Gastrocnemius medialis (tissue), 4 donors: ENCODE results near the gene CRACDL. TPM values are rescaled to one million over a fixed set of nuclear protein-coding genes. Genes with fewer than 3 reads are reported as not detected.
A peak's percentile ranks its signal among the peaks of the same experiment; 100 is the strongest.

ENCODE experiments used
- ATAC-seq, 2 donors: fragments of 150-250 bp; one replicate each; pipeline ENCODE4 v1.9.1; 2016
- DNase-seq, 2 donors: peaks; one replicate each; pipeline ENCODE4 v3.0.0-alpha.2; 2019
- H3K27ac ChIP-seq, 4 donors: fragments of 200-600 bp; sonication (generic); 1 replicate in 1 of 4; 2 replicates in 3 of 4; pipeline ENCODE4 v1.5.1; 2016 to 2018; ENCODE audit warnings: mild to moderate bottlenecking in 2 of 4, moderate library complexity in 1 of 4
- H3K27me3 ChIP-seq, 3 donors: fragments of 200-600 bp; sonication (generic) in 2 of 3; 1 replicate in 1 of 3; 2 replicates in 2 of 3; pipeline versions ENCODE4 v1.5.1 to v1.6.0; 2016 to 2019; ENCODE audit warnings: mild to moderate bottlenecking in 1 of 3, moderate library complexity in 1 of 3
- H3K36me3 ChIP-seq, 2 donors: fragments of 200-600 bp; sonication (generic) in 1 of 2; one replicate each; pipeline ENCODE4 v1.5.1; 2017 to 2018
- H3K4me1 ChIP-seq, 2 donors: fragments of 200-600 bp; sonication (generic) in 1 of 2; one replicate each; pipeline ENCODE4 v1.5.1; 2016 to 2017; ENCODE audit warnings: mild to moderate bottlenecking in 2 of 2
- H3K4me3 ChIP-seq, 4 donors: fragments of 200-600 bp; sonication (generic) in 3 of 4; 1 replicate in 1 of 4; 2 replicates in 3 of 4; pipeline ENCODE4 v1.5.1; 2016 to 2019; ENCODE audit warnings: mild to moderate bottlenecking in 2 of 4
- H3K9me3 ChIP-seq, 3 donors: fragments of 200-600 bp; sonication (generic) in 2 of 3; 1 replicate in 1 of 3; 2 replicates in 2 of 3; pipeline ENCODE4 v1.5.1; 2016 to 2019
- POLR2A ChIP-seq, 2 donors: fragments of 450-650 bp; IDR thresholded peaks; one replicate each; pipeline ENCODE4 v1.6.1; 2017; ENCODE audit warnings: antibody characterized with exemption in 2 of 2, mild to moderate bottlenecking in 2 of 2, moderate library complexity in 2 of 2
- in situ Hi-C, 4 donors: fragments of 200-750 bp; cut with MboI; loops; one replicate each; pipeline versions ENCODE4 v1.15.0 to v1.8.0; 2017; ENCODE audit warnings: low sequenced_read_pairs in 4 of 4
- intact Hi-C: fragments of 100-400 bp; cut with DNase I; formaldehyde crosslinking; loops from one replicate; pipeline ENCODE4 v1.15.1; 2023; ENCODE audit warnings: low total_unique reads
- total RNA-seq, 4 donors: library from RNA; depleted of rRNA; stranded (reverse); fragments of >200 nt; gene quantifications; one replicate each; pipeline versions ENCODE4 v1.1.0 to v1.2.3, GENCODE V29; 2016
- TF ChIP-seq, protein P1 (sequence below), 5 experiments: fragments of 450-650 bp in 3 of 5; fragments of 200-600 bp in 2 of 5; sonication (generic) in 2 of 5; IDR thresholded peaks in 4 of 5; conservative IDR thresholded peaks in 1 of 5; 1 replicate in 4 of 5; 2 replicates in 1 of 5; pipeline ENCODE4 v1.5.1; 2016 to 2019; ENCODE audit warnings: antibody characterized with exemption in 5 of 5, mild to moderate bottlenecking in 3 of 5, moderate library complexity in 3 of 5

The CRACDL gene
- total RNA-seq, 4 donors from 2014 or later: 0.71 to 18.2 (median 2.9) TPM

GRCh38 chr2:98825020-98825350, 111.0 kb downstream of the CRACDL start:
- no peak for ATAC-seq
- H3K4me1 ChIP-seq: peaks cover 0 to 21% of the 10 kb centered on the region in 2 donors
- no peaks in the 10 kb centered on the region for H3K9me3 ChIP-seq
- H3K36me3 ChIP-seq: no peaks in the 10 kb centered on the region
- intact Hi-C loops: no loop called here
- H3K27me3 ChIP-seq: peaks cover 9 to 27% (median 23%) of the 10 kb centered on the region in 3 donors
- in situ Hi-C loops: loop anchor here in 2 of 4 donors (25.0 kb wide), 1 partner anchor 413 kb away; no protein-coding TSS in a partner anchor
- TF ChIP-seq POLR2A (IDR thresholded peaks at IDR 0.05): no peak
- TF ChIP-seq, protein P1, sequence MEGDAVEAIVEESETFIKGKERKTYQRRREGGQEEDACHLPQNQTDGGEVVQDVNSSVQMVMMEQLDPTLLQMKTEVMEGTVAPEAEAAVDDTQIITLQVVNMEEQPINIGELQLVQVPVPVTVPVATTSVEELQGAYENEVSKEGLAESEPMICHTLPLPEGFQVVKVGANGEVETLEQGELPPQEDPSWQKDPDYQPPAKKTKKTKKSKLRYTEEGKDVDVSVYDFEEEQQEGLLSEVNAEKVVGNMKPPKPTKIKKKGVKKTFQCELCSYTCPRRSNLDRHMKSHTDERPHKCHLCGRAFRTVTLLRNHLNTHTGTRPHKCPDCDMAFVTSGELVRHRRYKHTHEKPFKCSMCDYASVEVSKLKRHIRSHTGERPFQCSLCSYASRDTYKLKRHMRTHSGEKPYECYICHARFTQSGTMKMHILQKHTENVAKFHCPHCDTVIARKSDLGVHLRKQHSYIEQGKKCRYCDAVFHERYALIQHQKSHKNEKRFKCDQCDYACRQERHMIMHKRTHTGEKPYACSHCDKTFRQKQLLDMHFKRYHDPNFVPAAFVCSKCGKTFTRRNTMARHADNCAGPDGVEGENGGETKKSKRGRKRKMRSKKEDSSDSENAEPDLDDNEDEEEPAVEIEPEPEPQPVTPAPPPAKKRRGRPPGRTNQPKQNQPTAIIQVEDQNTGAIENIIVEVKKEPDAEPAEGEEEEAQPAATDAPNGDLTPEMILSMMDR (IDR thresholded peaks at IDR 0.05 in 4 of 5, conservative IDR thresholded peaks at IDR 0.05 in 1 of 5): no peak
- H3K4me3 ChIP-seq: no peak overlapping the region
- no peak for DNase-seq
- peak overlapping the region; percentile 32 to 80 (median 76) for H3K27ac ChIP-seq

- Histone ChIP-seq H3K27ac (peak overlapping the region; percentile 73 to 80 (median 76)), H3K9me3 (no peaks in the 10 kb centered on the region), H3K36me3 (no peaks in the 10 kb centered on the region), H3K4me1 (peaks cover 0 to 21% of the 10 kb centered on the region in 2 donors), H3K4me3 (no peak overlapping the region), H3K27me3 (peaks cover 9 to 27% (median 23%) of the 10 kb centered on the region in 3 donors)
- intact Hi-C loops: no loop called here
- DNase-seq (no peak), ATAC-seq (peak; percentile 29 to 32)
- in situ Hi-C loops: loop anchor here in 2 of 4 donors (25.0 kb wide), 1 partner anchor 412 kb away; no protein-coding TSS in a partner anchor
- TF ChIP-seq POLR2A (IDR thresholded peaks at IDR 0.05): no peak
- TF ChIP-seq, protein P1 (IDR thresholded peaks at IDR 0.05 in 4 of 5, conservative IDR thresholded peaks at IDR 0.05 in 1 of 5): no peak
Measured at GRCh38 chr2:98824256-98825019, 111.6 kb downstream of the CRACDL start.

DNA sequence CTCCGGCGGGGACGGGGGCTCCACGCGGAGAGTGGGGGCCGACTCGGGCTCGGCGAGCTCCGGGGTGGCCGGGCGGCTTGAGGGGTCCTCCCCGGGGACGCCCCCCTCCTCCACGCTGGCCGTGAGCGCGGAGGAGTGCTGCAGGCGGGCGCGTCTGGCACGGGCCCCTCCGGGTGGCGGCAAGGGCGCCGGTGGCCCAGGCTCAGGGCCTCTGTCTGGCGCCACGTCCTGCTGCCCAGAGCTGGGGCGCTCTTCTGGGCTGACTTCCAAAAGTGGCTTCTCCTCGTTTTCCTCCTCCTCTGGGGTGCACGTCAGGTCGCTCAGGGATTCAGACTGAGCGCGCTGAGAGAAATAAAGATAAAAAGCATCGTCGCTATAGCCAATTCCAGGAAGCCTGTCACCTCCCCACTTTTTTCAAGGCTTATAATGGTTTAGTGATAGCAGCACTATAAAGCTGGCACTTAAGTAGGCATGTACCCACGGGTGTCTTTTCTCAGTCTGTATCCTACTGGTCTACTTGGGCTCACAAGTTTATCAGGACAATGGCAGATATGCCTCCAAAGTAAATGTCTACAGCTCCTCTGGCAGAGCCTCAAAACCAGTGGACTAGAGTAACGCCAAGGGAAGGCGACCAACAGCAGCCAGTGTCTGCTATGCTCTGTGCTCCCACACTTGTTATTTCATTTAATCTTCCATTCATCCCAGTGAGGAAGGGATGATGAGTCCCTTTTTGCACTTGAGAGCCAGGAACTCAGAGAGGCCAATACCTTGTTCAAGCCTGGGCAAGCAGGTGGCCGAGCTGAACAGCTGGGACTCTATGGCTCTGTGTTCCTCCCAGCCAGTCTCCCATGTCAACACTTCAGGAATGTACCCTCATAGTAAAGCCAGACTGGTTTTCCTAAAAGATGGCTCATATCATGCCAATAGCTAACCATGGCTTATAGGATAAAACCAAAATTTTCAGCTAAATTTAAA, 112.5 kb downstream of the CRACDL start:
- no peak for ATAC-seq
- no peak for DNase-seq
- Histone ChIP-seq H3K36me3 (no peaks in the 10 kb centered on the region), H3K4me3 (peak overlapping the region; percentile 36 to 62 (median 52)), H3K4me1 (peaks cover 0 to 21% of the 10 kb centered on the region in 2 donors), H3K9me3 (no peaks in the 10 kb centered on the region), H3K27ac (peak overlapping the region; percentile 73 to 80 (median 76)), H3K27me3 (peaks cover 9 to 27% (median 23%) of the 10 kb centered on the region in 3 donors)
- intact Hi-C loops (no loop called here), in situ Hi-C loops (no loop called here)
- no peak for TF ChIP-seq POLR2A (IDR thresholded peaks at IDR 0.05)
- TF ChIP-seq, protein P1 (IDR thresholded peaks at IDR 0.05 in 4 of 5, conservative IDR thresholded peaks at IDR 0.05 in 1 of 5): no peak

DNA sequence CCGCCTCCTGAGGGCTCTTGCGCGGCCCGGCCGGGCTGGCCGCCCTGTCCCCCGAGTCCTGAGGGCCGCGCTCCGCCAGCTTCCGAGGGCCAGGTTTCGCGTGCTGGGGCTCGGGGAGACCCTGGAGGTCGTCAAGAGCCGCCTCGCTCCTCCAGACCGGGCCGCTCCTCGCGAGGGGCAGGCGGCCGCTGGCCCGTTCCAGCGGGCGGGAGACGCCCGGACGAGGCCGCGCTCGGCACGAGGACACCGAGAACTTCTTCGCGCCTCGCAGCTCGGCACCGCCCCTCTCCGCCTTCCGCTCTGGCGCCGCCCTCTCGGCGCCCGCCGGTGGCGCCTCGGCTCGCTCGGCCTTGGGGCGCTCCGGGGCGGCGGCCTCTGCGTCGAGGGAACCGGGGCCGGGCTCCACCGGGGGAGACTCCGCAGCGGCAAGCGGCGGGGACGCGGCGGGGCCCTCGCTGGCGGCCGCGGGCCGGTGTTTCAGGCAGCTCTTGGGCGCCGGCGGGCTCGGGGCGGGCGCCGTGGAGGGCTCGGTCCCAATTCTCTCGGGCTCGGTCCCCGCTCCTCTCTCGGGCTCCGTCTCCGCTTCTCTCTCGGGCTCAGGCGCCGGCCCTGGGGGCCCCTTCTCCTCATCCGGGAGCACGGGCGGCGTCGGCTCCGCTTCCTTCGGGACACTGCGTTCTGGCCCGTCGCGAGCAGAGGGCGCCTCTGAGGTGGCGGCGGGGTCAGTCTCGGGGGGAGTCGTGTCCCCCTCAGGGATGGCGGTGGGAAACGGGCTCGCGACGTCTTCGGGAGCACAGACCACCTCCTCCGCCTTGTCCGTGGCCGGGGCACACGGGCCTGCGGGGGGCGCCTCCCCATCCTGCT, 113.5 kb downstream of the CRACDL start:
- Histone ChIP-seq H3K4me1 (peaks cover 0 to 21% of the 10 kb centered on the region in 2 donors), H3K4me3 (peak overlapping the region; percentile 36 to 62 (median 52)), H3K27me3 (peaks cover 9 to 27% (median 23%) of the 10 kb centered on the region in 3 donors), H3K27ac (peak overlapping the region; percentile 73 to 80 (median 76)), H3K36me3 (no peaks in the 10 kb centered on the region), H3K9me3 (no peaks in the 10 kb centered on the region)
- ATAC-seq (peak; percentile 52 to 58), DNase-seq (no peak)
- TF ChIP-seq, protein P1 (IDR thresholded peaks at IDR 0.05 in 4 of 5, conservative IDR thresholded peaks at IDR 0.05 in 1 of 5): peak in 2 of 5 experiments; percentile 15 to 19
- TF ChIP-seq POLR2A (IDR thresholded peaks at IDR 0.05): peak in 1 of 2 donors; percentile 19
- in situ Hi-C loops: no loop called here
- intact Hi-C loops: no loop called here
